GM18951 (cell line): ENCODE data around the gene GMDS.
"Not testable (repeated sequence)": the region's sequence is repeated elsewhere in the genome, so short reads cannot be mapped to it uniquely, and the experiment has no call there.

Source experiments
- POLR2A ChIP-seq: IDR thresholded peaks from 4 replicates; pipeline ENCODE4 v1.6.1; 2011; ENCODE audit warnings: mild to moderate bottlenecking; ENCODE audit not compliant: insufficient read length, insufficient read depth; ENCODE audit errors: extremely low read depth
- in situ Hi-C: fragments of 300-500 bp; cut with MboI; formaldehyde crosslinking; loops from one replicate; pipeline ENCODE4 v1.12.0; 2022; ENCODE audit warnings: low sequenced_read_pairs, mixed read lengths, inconsistent platforms; ENCODE audit not compliant: unreplicated experiment

GMDS gene

DNA sequence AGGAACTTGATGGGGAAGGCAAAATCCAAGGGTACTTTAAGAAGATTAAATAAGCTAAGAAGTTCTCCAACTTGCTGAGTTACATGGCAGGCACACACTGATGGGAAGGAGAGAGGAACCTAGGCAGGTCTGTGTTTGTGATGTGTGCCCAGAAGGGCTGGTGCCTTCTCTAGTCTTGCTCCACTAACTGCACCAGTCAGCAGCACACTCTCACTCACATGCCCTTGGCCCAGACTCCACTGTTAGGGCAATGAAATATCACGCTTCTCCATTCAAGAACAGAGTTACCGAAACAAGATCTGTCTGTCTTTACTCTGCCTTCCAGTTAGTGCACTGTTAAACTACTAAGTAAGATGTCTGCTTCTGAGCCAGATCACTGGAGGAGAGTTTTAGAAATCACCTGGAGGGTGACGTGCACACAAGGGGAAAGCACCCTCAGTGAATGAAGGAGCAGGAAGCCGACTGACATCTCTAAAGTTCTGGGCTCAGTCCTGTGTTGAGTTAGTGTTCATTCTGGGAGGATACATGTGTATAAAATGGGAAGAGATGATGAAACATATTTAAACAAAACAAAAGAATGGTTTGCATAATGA lies 384.6 kb downstream of the GMDS start:
- TF ChIP-seq POLR2A = no peak
- in situ Hi-C loops = no loop called here

DNA sequence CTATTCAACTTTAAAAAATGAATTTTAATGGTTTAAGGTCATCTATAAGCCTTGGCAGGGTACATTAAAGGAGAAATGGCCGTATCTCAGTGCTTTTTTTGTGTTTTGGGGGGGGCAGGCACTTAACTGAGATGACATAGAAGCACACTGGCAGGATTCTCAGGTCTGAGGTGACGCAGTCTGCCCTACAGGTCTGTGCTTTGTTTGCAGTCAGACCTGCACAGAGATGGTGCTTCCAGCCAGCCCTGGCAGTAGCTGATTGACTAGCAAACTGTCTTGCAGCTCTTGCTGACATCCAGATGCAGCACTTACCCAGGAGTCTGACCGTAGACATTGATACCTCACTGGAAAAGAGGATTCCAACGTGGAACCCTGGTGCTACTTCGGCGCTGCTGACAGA lies 386.5 kb downstream of the GMDS start:
- in situ Hi-C loops = no loop called here
- no peak for TF ChIP-seq POLR2A

DNA sequence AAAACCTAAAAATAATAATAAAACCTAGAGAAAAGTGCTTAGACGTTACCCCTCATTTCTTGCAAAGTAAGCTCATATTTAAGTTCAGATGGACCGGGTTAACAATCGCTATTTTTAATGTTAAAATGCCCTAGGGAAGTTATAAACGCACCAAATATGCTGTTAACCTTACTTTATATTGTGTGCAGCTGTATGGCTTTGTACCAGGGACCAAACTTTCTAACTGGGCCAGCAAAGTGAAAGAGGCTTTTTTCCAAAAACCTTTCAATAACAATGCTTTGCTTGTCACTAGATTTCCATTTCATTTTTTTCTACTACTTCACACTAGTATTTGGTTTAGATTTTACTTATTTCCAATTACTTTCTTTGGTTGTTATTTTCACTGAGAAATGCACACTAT lies 387.2 kb downstream of the GMDS start:
- in situ Hi-C loops = no loop called here
- TF ChIP-seq POLR2A = no peak

DNA sequence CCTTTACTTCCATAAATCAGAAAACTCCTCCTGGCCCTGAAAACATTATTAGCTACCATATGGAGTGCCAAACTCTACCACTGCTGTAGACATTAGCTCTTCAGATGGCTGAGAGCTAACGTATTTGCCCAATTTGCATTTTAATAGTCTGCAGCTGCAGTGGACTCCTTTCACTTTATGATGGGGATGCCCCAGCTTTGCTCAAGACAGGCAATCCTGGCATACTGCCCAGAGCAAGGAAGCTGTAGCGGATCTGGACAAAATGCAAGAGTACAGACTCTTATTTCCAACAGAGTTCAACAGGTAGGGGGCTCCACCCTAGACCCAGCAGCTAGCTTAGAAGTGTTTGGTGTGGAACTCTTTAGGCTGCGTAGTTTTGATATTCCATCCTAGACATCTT lies 389.0 kb downstream of the GMDS start:
- TF ChIP-seq POLR2A = no peak
- in situ Hi-C loops = no loop called here

DNA sequence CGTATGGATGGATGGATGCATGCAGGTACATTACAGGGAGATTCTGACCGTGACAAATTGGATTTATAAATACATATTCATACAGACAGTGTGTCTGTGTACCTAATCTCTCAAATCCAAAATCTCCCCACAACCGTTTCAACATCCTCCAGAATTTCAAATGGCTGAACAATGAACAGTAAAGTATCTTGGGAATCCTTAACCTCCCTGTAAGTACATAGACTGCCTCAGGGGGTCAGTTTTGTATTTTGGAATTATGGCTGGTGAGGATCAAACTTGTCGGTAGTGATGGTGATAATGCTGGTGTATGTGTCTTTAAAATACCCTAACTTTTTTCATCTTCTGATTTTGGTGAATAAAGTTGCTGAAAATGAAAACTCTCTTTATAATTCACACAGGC lies 389.5 kb downstream of the GMDS start:
- TF ChIP-seq POLR2A = no peak
- in situ Hi-C loops = no loop called here

DNA sequence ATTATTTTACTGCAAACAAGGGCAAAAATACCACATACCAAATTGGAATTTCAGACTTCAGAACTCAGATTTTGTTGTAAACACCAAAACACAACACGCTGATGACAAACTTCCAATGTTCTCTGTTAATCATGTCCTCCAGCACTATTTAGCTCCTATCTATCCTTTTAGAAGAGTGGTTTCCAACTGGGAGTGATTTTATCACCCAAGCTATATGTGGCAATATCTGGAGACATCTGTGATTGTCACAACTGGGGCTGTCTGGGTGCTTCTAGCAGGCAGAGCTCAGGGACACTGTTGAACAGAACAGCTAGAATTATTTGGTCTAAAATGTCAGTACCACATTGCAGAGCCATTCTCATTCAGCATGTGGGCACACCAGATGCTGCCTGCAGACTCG lies 391.1 kb downstream of the GMDS start:
- TF ChIP-seq POLR2A = no peak
- in situ Hi-C loops = no loop called here

DNA sequence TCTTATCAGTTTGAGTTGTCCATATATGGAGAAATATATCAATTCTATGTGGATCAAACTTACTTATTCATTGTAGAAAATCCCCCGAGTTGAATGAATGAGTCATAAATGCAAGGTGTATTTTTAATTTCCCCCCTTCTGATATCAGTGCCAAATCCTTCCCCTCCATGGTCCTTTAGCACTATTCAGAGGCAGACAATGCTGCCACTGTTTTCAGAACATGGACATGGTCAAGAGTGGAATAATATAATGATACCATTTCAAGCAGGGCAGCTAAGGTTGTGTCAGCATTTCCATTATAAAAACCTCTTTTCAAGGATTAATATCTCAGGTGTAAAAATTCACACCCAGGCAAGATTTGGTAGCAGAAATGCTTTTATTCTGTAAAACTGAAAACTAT lies 391.6 kb downstream of the GMDS start:
- no peak for TF ChIP-seq POLR2A
- in situ Hi-C loops = no loop called here

DNA sequence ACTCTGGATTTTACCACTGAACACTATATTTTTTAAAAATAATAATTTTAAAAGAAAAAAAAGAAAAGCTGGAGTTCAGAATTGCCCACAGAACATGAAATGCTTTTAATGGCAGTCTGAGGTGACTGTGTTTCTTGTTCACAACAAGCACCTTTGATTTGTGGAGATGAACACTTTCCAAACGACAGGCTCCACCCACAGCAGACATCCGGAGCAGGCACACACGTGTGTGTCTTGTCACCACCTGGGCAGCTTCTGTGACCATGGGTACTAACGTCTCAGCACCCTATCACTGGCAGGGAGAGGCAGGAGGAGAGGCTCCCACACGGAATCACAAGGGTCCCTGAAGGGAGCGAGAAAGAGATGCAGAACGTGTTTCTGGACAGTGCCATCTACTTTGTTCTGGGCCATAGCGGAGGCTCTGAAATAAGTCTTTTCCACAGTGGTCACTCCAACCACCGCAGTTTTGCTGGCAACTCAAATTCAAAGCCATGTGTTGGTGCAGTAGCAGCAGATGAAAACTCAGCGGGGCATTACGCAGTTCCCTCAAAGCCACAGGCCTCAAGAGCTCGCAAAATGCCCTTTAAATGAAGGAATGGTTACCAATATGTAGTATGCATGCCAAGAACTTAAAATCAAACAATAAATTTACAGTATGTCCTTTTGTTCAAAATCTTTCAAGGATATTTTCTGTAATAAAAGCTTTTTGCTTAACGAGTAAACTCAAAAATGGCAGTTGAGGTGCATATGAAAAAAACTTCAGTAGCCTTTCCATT lies 393.5 kb downstream of the GMDS start:
- in situ Hi-C loops = no loop called here
- no peak for TF ChIP-seq POLR2A

DNA sequence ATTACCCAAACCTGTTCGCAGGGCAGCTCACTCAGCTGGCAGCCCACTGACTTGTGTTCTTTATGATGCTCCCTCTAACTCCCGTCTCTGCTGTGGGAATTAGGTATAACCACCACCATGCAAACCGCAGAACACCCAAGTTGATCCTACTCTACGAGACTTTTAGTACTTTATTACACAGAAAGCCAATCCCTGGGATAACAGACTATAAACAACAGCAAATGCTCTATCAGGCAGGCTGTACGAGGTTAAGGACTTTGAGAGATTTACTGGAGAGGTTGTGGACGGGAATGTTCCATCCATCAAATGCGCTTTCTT lies 394.6 kb downstream of the GMDS start:
- TF ChIP-seq POLR2A = no peak
- in situ Hi-C loops = no loop called here

DNA sequence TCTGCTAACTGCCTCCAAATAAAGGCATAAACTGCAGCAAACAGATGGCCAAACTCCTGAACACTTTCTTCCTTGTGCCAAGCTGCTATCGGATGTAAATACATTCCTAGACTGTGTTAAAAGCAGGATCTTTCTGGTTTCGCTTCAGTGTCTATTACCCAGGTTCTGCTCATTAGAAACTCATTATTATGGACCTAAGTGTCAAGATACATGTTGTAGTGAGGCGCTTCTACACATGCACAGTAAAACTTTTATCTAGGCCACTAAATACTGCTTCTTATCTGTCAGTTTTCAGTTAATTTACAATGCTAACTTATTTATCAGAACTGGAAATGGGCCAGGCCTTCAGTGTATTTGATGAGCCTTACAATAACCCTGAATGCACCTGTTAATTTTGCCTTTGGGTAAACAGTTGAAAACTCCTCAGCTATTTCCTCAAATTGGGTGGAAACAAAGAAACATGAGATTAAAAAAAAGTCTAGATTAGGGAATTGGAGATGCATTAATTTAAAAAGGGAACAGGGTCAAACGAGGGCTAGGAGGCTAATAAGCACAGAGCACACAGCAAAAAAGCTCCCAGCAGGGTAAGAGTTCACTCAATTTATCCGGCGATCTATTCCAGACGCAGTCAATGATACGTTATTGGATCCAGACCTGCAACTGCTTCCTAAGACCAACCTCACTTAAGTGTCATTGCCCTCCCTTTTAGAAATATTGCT lies 395.1 kb downstream of the GMDS start:
- TF ChIP-seq POLR2A = no peak
- in situ Hi-C loops = no loop called here

DNA sequence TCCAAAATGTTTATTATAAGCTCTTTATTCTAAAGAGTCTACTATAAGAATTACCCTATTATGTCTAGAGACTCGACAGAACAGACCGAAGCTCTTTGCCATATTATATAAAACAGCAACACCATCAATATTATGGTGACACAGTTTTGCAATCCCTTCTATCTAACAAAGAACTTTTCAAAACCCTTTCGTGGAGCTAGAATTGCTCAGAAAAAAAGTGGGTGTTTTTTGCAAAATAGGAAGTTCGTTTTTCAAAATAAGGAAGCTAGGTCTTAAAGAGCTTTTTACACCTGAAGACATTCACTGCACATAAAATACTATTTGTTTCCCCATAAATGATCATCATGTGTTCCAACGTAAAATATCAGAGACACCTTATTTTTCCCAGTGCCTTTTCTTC lies 395.7 kb downstream of the GMDS start:
- TF ChIP-seq POLR2A = no peak
- in situ Hi-C loops = no loop called here

DNA sequence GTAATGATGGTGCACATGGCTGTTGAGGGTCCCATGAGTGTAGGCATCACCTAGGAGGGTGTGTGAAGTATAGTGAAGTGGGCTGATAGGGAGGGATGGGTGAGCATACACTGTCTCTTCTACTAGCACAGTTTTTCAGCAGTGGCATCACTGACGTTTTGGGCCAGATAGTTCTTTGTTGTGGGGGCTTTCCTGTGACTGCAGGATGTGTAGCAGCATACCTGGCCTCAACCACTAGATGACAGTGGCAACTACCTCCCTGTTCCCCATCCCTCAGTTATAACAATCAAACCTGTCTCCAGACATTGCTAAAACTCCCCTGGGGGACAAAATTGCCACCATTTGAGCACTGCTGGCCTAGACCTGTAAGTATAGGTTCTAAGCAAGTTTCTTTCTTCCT lies 396.7 kb downstream of the GMDS start:
- in situ Hi-C loops = no loop called here
- TF ChIP-seq POLR2A = no peak

DNA sequence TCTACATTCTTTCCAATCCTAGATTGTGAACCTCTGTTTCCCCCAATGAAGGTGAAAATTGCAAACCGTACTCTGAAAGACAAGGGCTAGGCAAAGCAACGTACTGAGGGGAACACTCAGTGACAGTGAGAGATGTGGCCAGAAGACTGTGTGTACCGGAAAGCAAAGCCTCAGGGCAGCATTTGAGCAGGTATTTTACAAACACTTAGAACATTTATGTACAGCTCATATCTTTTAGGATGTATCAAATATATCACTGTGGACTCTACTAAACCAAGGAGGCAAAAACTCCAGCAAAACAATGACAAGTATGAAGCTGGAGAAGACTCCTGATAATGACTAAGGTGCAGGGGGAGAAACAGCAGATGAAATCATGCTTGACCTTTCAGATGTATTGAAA lies 398.8 kb downstream of the GMDS start:
- no peak for TF ChIP-seq POLR2A
- in situ Hi-C loops = no loop called here

DNA sequence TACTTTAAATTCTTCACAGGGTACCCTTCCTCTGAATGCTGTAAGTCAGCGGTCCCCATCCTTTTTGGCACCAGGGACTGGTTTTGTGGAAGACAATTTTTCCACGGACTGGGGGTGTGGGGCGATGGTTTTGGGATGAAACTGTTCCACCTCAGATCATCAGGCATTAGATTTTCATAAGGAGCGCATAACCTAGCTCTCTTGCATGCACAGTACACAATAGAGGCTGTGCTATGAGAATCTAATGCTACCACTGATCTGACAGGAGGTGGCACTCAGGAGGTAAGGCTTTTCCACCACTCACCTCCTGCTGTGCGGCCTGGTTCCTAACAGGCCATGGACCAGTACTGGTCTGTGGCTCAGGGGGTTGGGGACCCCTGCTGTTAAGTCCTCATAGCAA lies 399.9 kb downstream of the GMDS start:
- in situ Hi-C loops = not testable (repeated sequence)

DNA sequence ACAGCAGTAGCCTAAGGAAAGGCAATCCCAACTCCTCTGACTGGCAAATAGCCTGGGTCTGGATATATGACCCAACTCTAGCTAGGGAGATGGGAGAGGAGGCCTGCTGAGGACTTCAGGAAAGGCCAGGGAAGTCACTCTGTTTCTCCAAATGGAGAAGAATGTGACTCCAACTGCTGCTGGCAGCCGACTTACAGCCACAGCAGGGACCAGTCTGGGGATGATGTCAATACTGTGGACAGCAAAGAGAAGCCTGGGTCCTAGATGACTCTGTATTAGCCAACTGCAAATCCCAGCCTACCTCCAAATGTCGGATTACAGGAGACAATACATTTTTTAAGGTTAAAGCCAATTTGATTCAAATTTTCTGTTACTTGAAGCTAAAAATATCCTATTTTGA lies 403.1 kb downstream of the GMDS start:
- TF ChIP-seq POLR2A = no peak
- in situ Hi-C loops = no loop called here

DNA sequence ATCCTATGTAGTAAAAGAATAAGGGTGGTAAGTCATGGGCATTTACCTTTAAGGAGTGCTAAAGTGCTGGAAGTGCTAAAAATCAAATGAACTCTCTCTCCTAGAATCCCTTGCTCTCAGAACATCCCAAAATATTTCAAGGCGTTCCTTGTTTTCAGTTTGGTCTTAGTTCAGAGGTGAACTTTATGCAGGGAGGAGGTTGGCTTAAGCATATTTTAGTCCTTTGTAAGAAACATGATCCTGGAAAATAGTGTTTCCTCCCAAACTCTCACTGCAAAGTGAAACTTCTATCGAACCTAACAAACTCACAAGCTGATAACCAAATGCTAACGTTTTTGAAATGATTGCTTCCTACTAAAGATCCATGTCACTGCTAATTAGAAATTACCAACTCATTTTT lies 404.3 kb downstream of the GMDS start:
- no peak for TF ChIP-seq POLR2A
- in situ Hi-C loops = no loop called here
